BLaER1 (cell line): ENCODE data around the gene CCDC85A.

Experiments
- H3K27ac ChIP-seq: shearing (Covaris generic); formaldehyde crosslinking; 2 replicates; pipeline ENCODE4 v1.8.1; 2022
- H3K27me3 ChIP-seq: shearing (Covaris generic); formaldehyde crosslinking; 2 replicates; pipeline ENCODE4 v1.8.1; 2022
- H3K36me3 ChIP-seq: shearing (Covaris generic); formaldehyde crosslinking; 2 replicates; pipeline ENCODE4 v1.8.1; 2022
- H3K4me1 ChIP-seq: shearing (Covaris generic); formaldehyde crosslinking; 2 replicates; pipeline ENCODE4 v1.8.1; 2022
- H3K4me2 ChIP-seq: shearing (Covaris generic); formaldehyde crosslinking; 2 replicates; pipeline ENCODE4 v1.8.1; 2022
- H3K4me3 ChIP-seq: shearing (Covaris generic); formaldehyde crosslinking; 2 replicates; pipeline ENCODE4 v1.8.1; 2022
- H3K9ac ChIP-seq: shearing (Covaris generic); formaldehyde crosslinking; 2 replicates; pipeline ENCODE4 v1.8.1; 2022
- H3K9me3 ChIP-seq: shearing (Covaris generic); formaldehyde crosslinking; 2 replicates; pipeline ENCODE4 v1.8.1; 2022
- H4K20me1 ChIP-seq: shearing (Covaris generic); formaldehyde crosslinking; 2 replicates; pipeline ENCODE4 v1.8.1; 2022
- Cebpa-rat ChIP-seq: shearing (Covaris generic); IDR thresholded peaks from 2 replicates; pipeline ENCODE4 v1.8.1; 2022

CCDC85A gene

DNA sequence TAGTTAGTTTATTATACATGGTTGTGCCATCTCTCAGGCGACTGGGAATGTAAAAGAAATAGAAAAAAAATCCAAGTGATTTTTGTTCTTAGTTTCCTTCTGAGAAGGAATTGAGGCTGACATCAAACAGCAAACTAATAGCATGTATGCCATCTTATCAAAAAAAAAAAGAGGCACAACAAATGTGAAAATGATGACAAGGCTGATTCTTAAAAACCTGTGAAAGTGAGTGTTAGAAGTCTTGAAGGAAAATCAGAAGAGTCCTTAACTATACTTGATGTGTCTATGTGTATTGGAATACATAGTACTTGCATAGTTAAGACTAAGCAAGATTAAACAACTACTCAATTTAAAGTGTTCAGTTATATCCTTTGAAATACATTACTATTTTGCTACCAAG is 161.0 kb downstream of the CCDC85A start:
- no peaks in the 10 kb centered on the region for H4K20me1 ChIP-seq
- no peak overlapping the region for H3K27ac ChIP-seq
- H3K27me3 ChIP-seq = no peaks in the 10 kb centered on the region
- no peak overlapping the region for H3K9ac ChIP-seq
- TF ChIP-seq Cebpa-rat = no peak
- no peaks in the 10 kb centered on the region for H3K4me1 ChIP-seq
- no peak overlapping the region for H3K4me3 ChIP-seq
- no peaks in the 10 kb centered on the region for H3K36me3 ChIP-seq
- no peak overlapping the region for H3K4me2 ChIP-seq
- no peaks in the 10 kb centered on the region for H3K9me3 ChIP-seq

DNA sequence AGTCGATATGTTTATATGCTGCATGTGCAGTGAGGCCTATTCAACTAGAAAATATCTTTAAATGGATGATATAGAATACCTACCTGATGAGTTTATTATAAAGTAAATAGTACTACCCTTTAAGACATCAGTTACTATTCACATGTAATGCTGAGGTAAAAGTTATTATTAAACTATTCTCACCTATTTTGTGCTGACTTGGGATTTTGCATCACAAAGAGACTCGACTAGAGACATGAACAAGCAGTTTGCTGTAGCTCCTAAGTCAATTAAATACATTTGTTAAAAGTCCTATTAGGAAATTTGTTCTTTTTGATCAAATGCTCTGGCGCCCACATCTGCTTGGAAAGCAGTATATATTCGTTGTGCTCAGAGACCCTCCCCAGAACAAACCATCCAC is 164.1 kb downstream of the CCDC85A start:
- Histone ChIP-seq H3K4me3 (no peak overlapping the region), H3K27ac (no peak overlapping the region), H3K4me2 (no peak overlapping the region), H3K4me1 (no peaks in the 10 kb centered on the region), H3K9ac (no peak overlapping the region), H4K20me1 (no peaks in the 10 kb centered on the region), H3K36me3 (no peaks in the 10 kb centered on the region), H3K27me3 (no peaks in the 10 kb centered on the region), H3K9me3 (no peaks in the 10 kb centered on the region)
- TF ChIP-seq Cebpa-rat = no peak

DNA sequence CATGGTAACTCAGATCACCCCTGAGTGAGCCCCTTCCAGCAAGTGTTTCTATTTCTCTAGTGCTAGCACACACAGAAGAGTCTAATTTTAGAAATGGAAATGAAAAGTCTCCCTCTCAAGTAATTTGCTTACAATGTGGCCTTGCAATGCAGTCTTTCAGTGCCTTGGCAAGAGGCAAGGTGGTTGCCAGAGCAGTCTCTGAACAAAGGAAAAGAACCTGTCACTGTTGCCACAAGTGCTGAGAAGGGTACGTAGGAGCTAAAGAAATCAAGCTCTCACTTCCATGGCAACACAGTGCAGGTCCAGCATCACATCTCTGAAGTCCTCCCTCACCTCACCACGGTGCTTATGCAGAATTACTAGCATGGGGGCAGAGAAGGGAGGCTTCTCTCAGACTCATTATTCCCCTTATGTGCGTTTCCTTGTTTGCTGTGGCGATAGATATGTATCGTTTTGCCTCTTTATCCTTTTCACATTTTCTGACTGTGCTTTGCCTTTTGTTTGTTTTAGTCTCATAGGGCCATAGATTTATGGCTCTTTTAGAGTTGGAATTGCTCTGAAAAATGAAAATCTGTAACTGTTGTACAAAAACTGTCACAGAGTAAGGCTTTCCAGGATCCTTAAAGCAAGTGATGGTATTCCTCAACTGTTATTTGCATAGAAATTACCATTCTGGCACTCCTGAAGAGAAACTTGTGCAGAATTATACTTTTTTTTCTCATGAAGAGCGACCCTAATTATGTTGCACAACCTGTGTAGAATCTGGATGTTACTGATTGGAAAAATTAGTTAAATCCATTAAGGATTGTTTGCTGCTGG is 164.8 kb downstream of the CCDC85A start:
- Histone ChIP-seq H3K9ac (no peak overlapping the region), H4K20me1 (no peaks in the 10 kb centered on the region), H3K36me3 (no peaks in the 10 kb centered on the region), H3K4me3 (no peak overlapping the region), H3K9me3 (no peaks in the 10 kb centered on the region), H3K4me1 (no peaks in the 10 kb centered on the region), H3K27ac (no peak overlapping the region), H3K27me3 (no peaks in the 10 kb centered on the region), H3K4me2 (no peak overlapping the region)
- no peak for TF ChIP-seq Cebpa-rat

DNA sequence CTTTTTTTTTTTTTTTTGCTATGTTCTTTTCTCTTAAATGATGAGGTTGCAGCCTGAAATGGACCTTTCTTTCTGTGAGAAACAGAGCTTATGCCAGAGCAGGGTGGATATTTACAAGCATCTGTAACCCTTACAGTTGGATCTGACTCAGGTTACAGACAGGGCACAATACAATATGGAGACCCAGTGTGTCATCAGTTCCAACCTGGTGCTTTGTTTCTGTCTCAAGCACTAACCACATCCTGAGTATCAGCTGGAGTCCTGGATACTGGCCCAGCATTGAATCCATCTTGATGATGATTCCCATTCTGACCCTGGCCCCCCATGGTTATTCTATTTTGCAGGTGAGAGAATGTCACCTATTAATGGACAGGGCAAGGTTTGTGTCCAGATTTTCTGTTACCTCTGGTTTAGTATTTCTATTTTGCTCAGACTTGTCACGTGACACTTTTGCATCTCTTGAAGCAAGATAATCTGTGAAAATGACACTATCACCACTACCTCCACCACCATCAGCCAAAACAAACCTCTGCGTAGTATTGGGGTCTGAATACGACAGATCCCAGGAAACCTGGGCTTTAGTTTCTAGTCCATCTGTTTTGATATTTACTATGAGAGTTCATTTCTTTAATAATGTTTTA is 174.0 kb downstream of the CCDC85A start:
- H3K9me3 ChIP-seq = no peaks in the 10 kb centered on the region
- no peak overlapping the region for H3K27ac ChIP-seq
- no peaks in the 10 kb centered on the region for H3K36me3 ChIP-seq
- no peak for TF ChIP-seq Cebpa-rat
- no peak overlapping the region for H3K4me3 ChIP-seq
- H3K9ac ChIP-seq = no peak overlapping the region
- H3K27me3 ChIP-seq = no peaks in the 10 kb centered on the region
- H3K4me1 ChIP-seq = no peaks in the 10 kb centered on the region
- no peak overlapping the region for H3K4me2 ChIP-seq
- no peaks in the 10 kb centered on the region for H4K20me1 ChIP-seq

DNA sequence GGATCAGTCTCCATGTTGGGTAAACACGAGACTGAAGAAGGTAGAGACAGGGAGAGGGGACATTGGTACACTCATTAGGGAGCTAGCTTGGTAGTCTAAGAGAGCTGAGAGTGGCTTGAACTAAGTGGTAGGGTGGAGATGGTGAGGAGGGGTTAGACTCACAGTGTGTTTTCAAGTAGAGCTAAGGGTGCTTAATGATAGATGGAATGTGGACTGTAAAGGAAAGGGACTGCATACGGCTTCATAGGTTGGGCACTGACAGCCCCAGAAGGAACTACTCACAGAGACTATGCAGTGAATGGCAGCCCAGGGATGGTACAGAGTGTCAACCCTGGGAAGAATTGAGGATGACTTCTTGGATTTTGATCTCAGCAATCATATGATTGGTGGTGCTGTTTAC is 178.1 kb downstream of the CCDC85A start:
- Histone ChIP-seq H3K4me1 (no peaks in the 10 kb centered on the region), H3K4me3 (no peak overlapping the region), H4K20me1 (no peaks in the 10 kb centered on the region), H3K27me3 (no peaks in the 10 kb centered on the region), H3K9me3 (no peaks in the 10 kb centered on the region), H3K36me3 (no peaks in the 10 kb centered on the region), H3K27ac (no peak overlapping the region), H3K9ac (no peak overlapping the region), H3K4me2 (no peak overlapping the region)
- no peak for TF ChIP-seq Cebpa-rat

DNA sequence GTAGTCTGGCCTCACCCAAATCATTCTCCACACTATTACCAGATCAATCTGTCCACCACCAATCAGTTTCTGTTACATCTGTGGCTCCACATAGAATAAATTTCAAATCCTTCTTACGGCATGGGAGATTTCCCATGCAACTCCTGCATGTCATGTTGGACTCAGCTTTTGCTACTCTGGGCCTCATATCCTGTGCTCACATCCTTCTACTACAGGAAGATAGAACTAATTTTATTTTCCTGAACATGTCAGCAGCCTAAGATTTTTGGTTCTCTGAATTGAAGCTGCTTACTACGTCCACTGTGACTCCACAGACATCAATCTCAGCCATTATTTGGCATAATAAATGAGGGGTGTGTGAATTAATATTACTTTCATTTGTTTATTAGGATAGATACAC is 181.1 kb downstream of the CCDC85A start:
- no peaks in the 10 kb centered on the region for H3K27me3 ChIP-seq
- no peak for TF ChIP-seq Cebpa-rat
- H3K36me3 ChIP-seq = no peaks in the 10 kb centered on the region

DNA sequence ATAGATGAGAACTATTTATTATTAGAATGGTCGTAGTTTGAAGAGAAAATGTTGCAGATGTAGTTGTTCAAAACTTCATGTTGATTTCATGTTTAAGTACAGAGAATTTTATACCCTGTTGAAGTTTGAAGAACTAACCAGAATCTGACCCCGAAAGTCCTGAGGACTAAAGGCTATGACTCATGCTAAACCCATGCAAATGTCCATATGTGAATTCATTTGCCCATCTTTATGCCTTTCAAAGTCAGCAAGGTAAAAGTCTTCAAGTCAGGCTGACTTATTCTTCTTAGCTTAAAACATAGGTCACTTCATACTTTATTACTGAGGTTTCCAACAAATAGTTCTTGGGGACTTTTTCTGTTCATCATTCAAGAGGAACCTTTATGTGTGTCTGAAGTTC is 185.5 kb downstream of the CCDC85A start:
- no peak for TF ChIP-seq Cebpa-rat
- Histone ChIP-seq H3K9ac (no peak overlapping the region), H4K20me1 (no peaks in the 10 kb centered on the region), H3K9me3 (no peaks in the 10 kb centered on the region), H3K4me2 (no peak overlapping the region), H3K27me3 (no peaks in the 10 kb centered on the region), H3K4me3 (no peak overlapping the region), H3K4me1 (peaks cover 7% of the 10 kb centered on the region), H3K36me3 (no peaks in the 10 kb centered on the region), H3K27ac (no peak overlapping the region)

More for the DNA sequence above, 181.1 kb downstream of the CCDC85A start:
- Histone ChIP-seq H3K4me2 (no peak overlapping the region), H3K9ac (no peak overlapping the region), H3K27ac (no peak overlapping the region), H4K20me1 (no peaks in the 10 kb centered on the region), H3K4me3 (no peak overlapping the region), H3K4me1 (no peaks in the 10 kb centered on the region), H3K9me3 (no peaks in the 10 kb centered on the region)

DNA sequence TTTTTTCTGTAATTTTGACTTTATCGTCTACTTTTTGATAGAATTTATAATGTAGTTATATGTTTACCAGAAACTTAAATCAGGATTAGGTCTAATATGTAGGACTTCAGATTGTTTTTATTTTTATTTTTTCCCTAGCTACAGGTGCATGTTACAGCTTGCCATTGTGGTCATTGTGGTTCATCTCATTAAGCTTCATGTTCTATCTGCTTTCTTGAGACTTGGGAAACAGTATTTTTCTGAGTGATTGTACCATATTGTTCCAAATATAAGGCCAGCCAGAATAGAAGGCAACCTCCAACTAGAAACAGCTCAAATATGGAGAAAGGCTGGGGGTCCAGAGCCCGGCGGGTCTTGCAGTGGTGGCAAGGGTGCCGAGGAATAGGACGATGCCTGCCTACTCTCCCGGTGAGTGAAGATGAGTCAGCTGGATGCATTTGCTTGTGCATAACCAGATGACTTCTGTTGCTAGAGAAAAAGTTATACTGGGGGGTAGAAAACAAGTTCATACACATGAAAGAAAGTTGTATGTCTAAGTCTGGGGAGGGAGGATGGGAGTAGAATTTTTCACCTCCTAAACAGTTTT is 188.4 kb downstream of the CCDC85A start:
- Histone ChIP-seq H3K4me1 (peaks cover 7% of the 10 kb centered on the region), H4K20me1 (no peaks in the 10 kb centered on the region), H3K36me3 (no peaks in the 10 kb centered on the region), H3K4me2 (no peak overlapping the region), H3K27me3 (no peaks in the 10 kb centered on the region), H3K4me3 (no peak overlapping the region), H3K9me3 (no peaks in the 10 kb centered on the region), H3K9ac (no peak overlapping the region), H3K27ac (no peak overlapping the region)
- TF ChIP-seq Cebpa-rat = no peak

DNA sequence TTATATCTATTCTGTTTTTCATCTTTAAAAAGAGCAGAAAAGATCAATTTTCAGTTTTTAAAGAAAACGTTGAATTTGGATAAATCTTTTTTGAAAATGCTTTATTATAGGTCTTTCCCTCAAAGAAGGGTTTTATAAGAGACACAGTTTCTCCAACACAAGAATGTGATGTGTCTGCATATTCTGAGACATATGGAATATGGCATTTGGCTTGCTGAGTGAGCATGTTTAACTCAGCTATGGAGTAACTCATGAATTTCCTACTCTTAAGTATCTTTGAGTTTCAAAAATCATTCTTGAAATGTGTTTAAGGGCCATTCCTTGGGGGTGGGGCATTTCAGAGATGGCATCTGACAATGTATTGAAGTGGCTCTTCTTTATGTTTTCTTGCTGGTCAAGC is 191.5 kb downstream of the CCDC85A start:
- H3K27me3 ChIP-seq = no peaks in the 10 kb centered on the region
- H3K4me1 ChIP-seq = peaks cover 7% of the 10 kb centered on the region
- H3K27ac ChIP-seq = no peak overlapping the region
- no peaks in the 10 kb centered on the region for H4K20me1 ChIP-seq
- no peak overlapping the region for H3K9ac ChIP-seq
- H3K9me3 ChIP-seq = no peaks in the 10 kb centered on the region
- no peak for TF ChIP-seq Cebpa-rat
- H3K36me3 ChIP-seq = no peaks in the 10 kb centered on the region
- no peak overlapping the region for H3K4me2 ChIP-seq
- no peak overlapping the region for H3K4me3 ChIP-seq
